Smooth muscle cell of trachea (primary cell): ENCODE results near the gene FBF1. TPM values are rescaled to one million over a fixed set of nuclear protein-coding genes. Genes with fewer than 3 reads are reported as not detected.

ENCODE experiments used
- total RNA-seq: library from RNA; depleted of rRNA; stranded (reverse); fragments of >200 nt; gene quantifications from 2 replicates; pipeline ENCODE4 v1.2.1, GENCODE V29; 2014

Gene FBF1
- total RNA-seq = 13.2 and 18.2 TPM in 2 replicates

GRCh38 chr17:75940727-75941441 is at the start of gene FBF1:
FBF1 (minus strand) TSS chr17:75941042; CDS start chr17:75938149, 2,893 bp downstream.

GRCh38 chr17:75978938-75979704 is 38.3 kb upstream of the FBF1 start, which contains the start of the genes ACOX1 and TEN1:
ACOX1 (minus strand) TSS chr17:75979166; CDS start chr17:75979073, 93 bp downstream.
TEN1 (plus strand) TSS chr17:75979240; CDS start chr17:75986193, 6,953 bp downstream.

GRCh38 chr17:75904749-75905521 is 35.9 kb downstream of the FBF1 start, which contains the start of gene MRPL38:
MRPL38 (minus strand) TSS chr17:75904884; CDS start chr17:75904875, 9 bp downstream.

GRCh38 chr17:75896415-75897159 is 44.3 kb downstream of the FBF1 start, which contains the start of gene TRIM65:
TRIM65 (minus strand) TSS chr17:75896951; CDS start chr17:75896937, 14 bp downstream.

GRCh38 chr17:75878174-75878998 is 62.5 kb downstream of the FBF1 start, which contains the start of gene TRIM47:
TRIM47 (minus strand) TSS chr17:75878581; CDS start chr17:75878548, 33 bp downstream.

Other genes with a start within 250 kb of the FBF1 start
- gene ITGB4, start 219.6 kb downstream of the FBF1 start, total RNA-seq = 0.50 and 4.2 TPM in 2 replicates
- 52.1 and 58.6 TPM in 2 replicates for gene GALK1, start 175.8 kb downstream of the FBF1 start, total RNA-seq
- 19.0 and 21.5 TPM in 2 replicates for gene UNK, start 156.2 kb downstream of the FBF1 start, total RNA-seq
- 2.3 and 2.8 TPM in 2 replicates for gene UNC13D, start 96.6 kb downstream of the FBF1 start, total RNA-seq
- gene WBP2, start 85.7 kb downstream of the FBF1 start, total RNA-seq = 32.1 and 45.0 TPM in 2 replicates
- gene TRIM47, start 62.5 kb downstream of the FBF1 start, total RNA-seq = 6.4 and 33.7 TPM in 2 replicates
- gene TRIM65, start 44.1 kb downstream of the FBF1 start, total RNA-seq = 13.4 and 30.8 TPM in 2 replicates
- 40.3 and 42.3 TPM in 2 replicates for gene MRPL38, start 36.2 kb downstream of the FBF1 start, total RNA-seq
- 54.4 and 59.4 TPM in 2 replicates for gene ACOX1, start 38.1 kb upstream of the FBF1 start, total RNA-seq
- 14.1 and 14.5 TPM in 2 replicates for gene TEN1, start 38.2 kb upstream of the FBF1 start, total RNA-seq
- 1.3 and 1.9 TPM in 2 replicates for gene CDK3, start 59.8 kb upstream of the FBF1 start, total RNA-seq
- gene EVPL, start 86.3 kb upstream of the FBF1 start, total RNA-seq = under 0.01 TPM in 1 of 2 replicates, not detected in the other
- gene SRP68, start 131.5 kb upstream of the FBF1 start, total RNA-seq = 37.4 and 46.7 TPM in 2 replicates
- not detected in 2 replicates for gene GALR2, start 133.7 kb upstream of the FBF1 start, total RNA-seq
- gene ZACN, start 138.1 kb upstream of the FBF1 start, total RNA-seq = under 0.01 and 0.15 TPM in 2 replicates
- 107 and 137 TPM in 2 replicates for gene EXOC7, start 162.7 kb upstream of the FBF1 start, total RNA-seq
- 0.17 TPM in 1 of 2 replicates, not detected in the other for gene FOXJ1, start 200.2 kb upstream of the FBF1 start, total RNA-seq